Neural progenitor cell (in vitro differentiated cells): Measurements from ENCODE around the gene IKZF5. TPM values are rescaled to one million over a fixed set of nuclear protein-coding genes. Genes with fewer than 3 reads are reported as not detected.

Source experiments
- DNase-seq: peaks from one replicate; pipeline ENCODE4 v3.0.0-alpha.2; 2016; ENCODE audit warnings: low spot score
- H2AFZ ChIP-seq: fragments of 200-600 bp; sonication (generic); replicated peaks from 2 replicates; pipeline ENCODE4 v1.6.1; 2016; ENCODE audit warnings: antibody characterized with exemption
- H3F3A ChIP-seq: fragments of 200-600 bp; sonication (generic); 2 replicates; pipeline ENCODE4 v1.6.1; 2016; ENCODE audit warnings: antibody characterized with exemption, low read depth
- H3K27ac ChIP-seq: fragments of 200-600 bp; sonication (generic); 2 replicates; pipeline ENCODE4 v1.5.1; 2016; ENCODE audit warnings: mild to moderate bottlenecking
- H3K27me3 ChIP-seq: fragments of 200-600 bp; sonication (generic); 2 replicates; pipeline ENCODE4 v1.6.1; 2016; ENCODE audit warnings: mild to moderate bottlenecking, moderate library complexity
- H3K36me3 ChIP-seq: fragments of 200-600 bp; sonication (generic); 2 replicates; pipeline ENCODE4 v1.5.1; 2016
- H3K4me1 ChIP-seq: fragments of 200-600 bp; sonication (generic); 2 replicates; pipeline ENCODE4 v1.6.1; 2016; ENCODE audit warnings: mixed run types
- H3K4me2 ChIP-seq: fragments of 200-600 bp; sonication (generic); 2 replicates; pipeline ENCODE4 v1.6.1; 2016
- H3K4me3 ChIP-seq: fragments of 200-600 bp; sonication (generic); 2 replicates; pipeline ENCODE4 v1.5.1; 2016
- H3K79me2 ChIP-seq: fragments of 200-600 bp; sonication (generic); 2 replicates; pipeline ENCODE4 v1.6.1; 2016; ENCODE audit warnings: low read depth
- H3K9ac ChIP-seq: fragments of 200-600 bp; sonication (generic); 2 replicates; pipeline ENCODE4 v1.6.1; 2016
- H3K9me3 ChIP-seq: fragments of 200-600 bp; sonication (generic); 2 replicates; pipeline ENCODE4 v1.5.1; 2016; ENCODE audit warnings: low read depth
- H4K20me1 ChIP-seq: fragments of 200-600 bp; sonication (generic); 2 replicates; pipeline ENCODE4 v1.6.1; 2016; ENCODE audit warnings: low read depth
- H3K27ac Mint-ChIP-seq: 3 replicates; pipeline ENCODE4 v1.8.0; 2021; ENCODE audit warnings: mixed read lengths
- H3K27me3 Mint-ChIP-seq: 2 replicates; pipeline ENCODE4 v1.8.0; 2022; ENCODE audit warnings: low read depth, mild to moderate bottlenecking, inconsistent platforms, moderate library complexity, mixed read lengths; ENCODE audit not compliant: insufficient read depth
- H3K36me3 Mint-ChIP-seq: 3 replicates; pipeline ENCODE4 v1.8.0; 2021; ENCODE audit warnings: mixed read lengths
- H3K4me1 Mint-ChIP-seq: 3 replicates; pipeline ENCODE4 v1.8.0; 2021; ENCODE audit warnings: mixed read lengths
- H3K4me3 Mint-ChIP-seq: 3 replicates; pipeline ENCODE4 v1.8.0; 2021; ENCODE audit warnings: mild to moderate bottlenecking, moderate library complexity, mixed read lengths
- H3K9me3 Mint-ChIP-seq: 3 replicates; pipeline ENCODE4 v1.8.0; 2020; ENCODE audit warnings: mixed read lengths
- EZH2 ChIP-seq: fragments of 200-600 bp; sonication (generic); IDR thresholded peaks from 2 replicates; pipeline ENCODE4 v1.6.1; 2017; ENCODE audit warnings: antibody characterized with exemption, mild to moderate bottlenecking, moderate library complexity
- EZH2phosphoT487 ChIP-seq: fragments of 200-600 bp; sonication (generic); IDR thresholded peaks from 2 replicates; pipeline ENCODE4 v1.6.1; 2017; ENCODE audit warnings: antibody characterized with exemption
- total RNA-seq: library from RNA; depleted of rRNA; stranded (reverse); fragments of >200 nt; gene quantifications from 2 replicates; pipeline ENCODE4 v1.2.3, GENCODE V29; 2015; ENCODE audit warnings: low replicate concordance
- TF ChIP-seq, protein P1 (sequence below): fragments of 200-600 bp; sonication (generic); IDR thresholded peaks from 2 replicates; pipeline ENCODE4 v1.5.1; 2017; ENCODE audit warnings: antibody characterized with exemption, mild to moderate bottlenecking

IKZF5 gene
- total RNA-seq, 1 donor from 2014 or later = 10.7 TPM

DNA sequence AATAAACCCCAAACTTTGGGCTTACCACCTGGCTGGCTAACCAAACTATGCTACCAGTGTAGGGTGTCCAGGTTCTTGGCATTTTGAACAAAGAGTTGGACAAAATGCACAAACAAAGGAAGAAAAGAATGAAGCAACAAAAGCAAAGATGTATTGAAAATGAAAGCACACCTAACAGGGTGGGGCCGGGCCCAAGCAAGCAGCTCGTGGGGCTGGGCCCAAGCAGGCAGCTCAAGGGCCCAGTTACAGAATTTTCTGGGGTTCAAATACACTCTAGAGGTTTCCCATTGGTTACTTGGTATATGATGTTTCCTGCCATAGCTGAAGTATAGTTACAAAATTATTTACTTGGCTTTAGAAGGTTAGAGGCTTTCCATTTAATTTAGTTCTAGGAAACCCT is 15.9 kb upstream of the IKZF5 start:
- H3K4me1 ChIP-seq = peaks cover 31% of the 10 kb centered on the region
- H3K36me3 ChIP-seq = no peaks in the 10 kb centered on the region
- H3K4me1 Mint-ChIP-seq = peaks cover 20% of the 10 kb centered on the region
- no peaks in the 10 kb centered on the region for H3K27me3 Mint-ChIP-seq
- no peak overlapping the region for H3K4me2 ChIP-seq
- H3K27me3 ChIP-seq = no peaks in the 10 kb centered on the region
- no peaks in the 10 kb centered on the region for H3K79me2 ChIP-seq
- no peak overlapping the region for H3K27ac Mint-ChIP-seq
- no peaks in the 10 kb centered on the region for H3K9me3 Mint-ChIP-seq
- no peak overlapping the region for H3K4me3 ChIP-seq
- no peak overlapping the region for H3K4me3 Mint-ChIP-seq
- H3K9me3 ChIP-seq = no peaks in the 10 kb centered on the region
- peak overlapping the region; percentile 17 for H3K27ac ChIP-seq
- TF ChIP-seq, protein P1, sequence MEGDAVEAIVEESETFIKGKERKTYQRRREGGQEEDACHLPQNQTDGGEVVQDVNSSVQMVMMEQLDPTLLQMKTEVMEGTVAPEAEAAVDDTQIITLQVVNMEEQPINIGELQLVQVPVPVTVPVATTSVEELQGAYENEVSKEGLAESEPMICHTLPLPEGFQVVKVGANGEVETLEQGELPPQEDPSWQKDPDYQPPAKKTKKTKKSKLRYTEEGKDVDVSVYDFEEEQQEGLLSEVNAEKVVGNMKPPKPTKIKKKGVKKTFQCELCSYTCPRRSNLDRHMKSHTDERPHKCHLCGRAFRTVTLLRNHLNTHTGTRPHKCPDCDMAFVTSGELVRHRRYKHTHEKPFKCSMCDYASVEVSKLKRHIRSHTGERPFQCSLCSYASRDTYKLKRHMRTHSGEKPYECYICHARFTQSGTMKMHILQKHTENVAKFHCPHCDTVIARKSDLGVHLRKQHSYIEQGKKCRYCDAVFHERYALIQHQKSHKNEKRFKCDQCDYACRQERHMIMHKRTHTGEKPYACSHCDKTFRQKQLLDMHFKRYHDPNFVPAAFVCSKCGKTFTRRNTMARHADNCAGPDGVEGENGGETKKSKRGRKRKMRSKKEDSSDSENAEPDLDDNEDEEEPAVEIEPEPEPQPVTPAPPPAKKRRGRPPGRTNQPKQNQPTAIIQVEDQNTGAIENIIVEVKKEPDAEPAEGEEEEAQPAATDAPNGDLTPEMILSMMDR = no peak
- TF ChIP-seq EZH2phosphoT487 (no peak), EZH2 (no peak)
- H3F3A ChIP-seq = peaks cover 2% of the 10 kb centered on the region
- H4K20me1 ChIP-seq = no peaks in the 10 kb centered on the region
- no peak overlapping the region for H3K9ac ChIP-seq
- no peaks in the 10 kb centered on the region for H3K36me3 Mint-ChIP-seq
- no peak overlapping the region for H2AFZ ChIP-seq
- DNase-seq = no peak

GRCh38 chr10:123021517-123021916 is 12.9 kb upstream of the IKZF5 start:
- H3K27me3 ChIP-seq = no peaks in the 10 kb centered on the region
- no peaks in the 10 kb centered on the region for H3K79me2 ChIP-seq
- H3K9me3 ChIP-seq = no peaks in the 10 kb centered on the region
- Mint-ChIP-seq H3K27me3 (no peaks in the 10 kb centered on the region), H3K36me3 (peaks cover 1% of the 10 kb centered on the region), H3K9me3 (no peaks in the 10 kb centered on the region), H3K4me3 (no peak overlapping the region), H3K27ac (no peak overlapping the region), H3K4me1 (peaks cover 20% of the 10 kb centered on the region)
- TF ChIP-seq, protein P1 = peak; percentile 56
- no peak for TF ChIP-seq EZH2phosphoT487
- H3K4me1 ChIP-seq = peaks cover 31% of the 10 kb centered on the region
- no peak overlapping the region for H3K27ac ChIP-seq
- peaks cover 2% of the 10 kb centered on the region for H3F3A ChIP-seq
- no peak overlapping the region for H2AFZ ChIP-seq
- no peak overlapping the region for H3K9ac ChIP-seq
- no peaks in the 10 kb centered on the region for H4K20me1 ChIP-seq
- no peaks in the 10 kb centered on the region for H3K36me3 ChIP-seq
- no peak for DNase-seq
- no peak overlapping the region for H3K4me2 ChIP-seq
- no peak overlapping the region for H3K4me3 ChIP-seq

- Histone ChIP-seq H3F3A (peaks cover 2% of the 10 kb centered on the region), H3K9me3 (no peaks in the 10 kb centered on the region), H2AFZ (no peak overlapping the region), H3K4me1 (peaks cover 31% of the 10 kb centered on the region), H3K36me3 (no peaks in the 10 kb centered on the region), H3K27me3 (no peaks in the 10 kb centered on the region), H3K27ac (no peak overlapping the region), H3K79me2 (no peaks in the 10 kb centered on the region), H3K9ac (no peak overlapping the region), H3K4me2 (no peak overlapping the region), H4K20me1 (no peaks in the 10 kb centered on the region), H3K4me3 (no peak overlapping the region)
- H3K27ac Mint-ChIP-seq = no peak overlapping the region
- TF ChIP-seq EZH2 (no peak), EZH2phosphoT487 (no peak)
- TF ChIP-seq, protein P1 = no peak
- DNase-seq = no peak
- H3K9me3 Mint-ChIP-seq = no peaks in the 10 kb centered on the region
- peaks cover 4% of the 10 kb centered on the region for H3K36me3 Mint-ChIP-seq
- no peak overlapping the region for H3K4me3 Mint-ChIP-seq
- peaks cover 20% of the 10 kb centered on the region for H3K4me1 Mint-ChIP-seq
- no peaks in the 10 kb centered on the region for H3K27me3 Mint-ChIP-seq
These were observed 11.5 kb upstream of the IKZF5 start for GRCh38 chr10:123019941-123020703.
